PC-9 (cell line): ENCODE results near the gene CTNNAL1.

ENCODE experiments used
- EZH2 ChIP-seq: fragments of 200-600 bp; sonication (generic); IDR thresholded peaks from 2 replicates; pipeline ENCODE4 v1.8.0; 2017; ENCODE audit warnings: antibody characterized with exemption, low read depth
- TF ChIP-seq, protein P1 (sequence below): fragments of 200-600 bp; sonication (generic); conservative IDR thresholded peaks from 2 replicates; pipeline ENCODE4 v1.6.1; 2017; ENCODE audit warnings: mixed run types, antibody characterized with exemption, mild to moderate bottlenecking, moderate library complexity

DNA sequence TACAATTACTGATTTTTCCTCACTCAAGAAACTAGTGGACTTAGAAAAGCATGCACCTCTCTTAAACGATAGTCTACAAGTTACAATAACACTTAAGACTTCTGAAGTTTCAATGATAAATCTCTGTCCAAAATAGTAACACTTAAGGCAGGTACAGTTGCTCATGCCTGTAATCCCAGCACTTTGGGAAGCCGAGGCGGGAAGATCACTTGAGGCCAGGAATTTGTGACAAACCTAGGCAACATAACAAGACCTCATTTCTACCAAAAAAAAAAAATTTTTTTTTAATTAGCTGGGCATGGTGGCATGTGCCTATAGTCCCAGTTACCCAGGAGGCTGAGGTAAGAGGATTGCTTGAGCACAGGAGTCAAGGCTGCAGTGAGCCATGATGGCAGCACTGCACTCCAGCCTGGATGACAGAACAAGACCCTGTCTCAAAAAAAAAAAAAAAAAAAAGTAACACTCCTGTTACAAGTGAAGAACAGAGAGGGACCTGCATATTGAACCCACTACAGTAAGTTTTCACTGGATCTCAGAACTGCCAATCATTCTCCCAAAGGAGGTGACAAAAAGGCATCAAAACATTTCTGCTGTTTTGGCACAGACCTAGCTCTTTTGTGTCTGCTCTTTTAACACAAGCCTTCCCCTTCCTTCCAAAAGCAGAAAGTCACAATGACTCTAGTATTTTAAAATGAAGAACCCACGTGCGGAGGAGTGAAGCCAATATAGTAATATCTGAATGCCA lies 75.6 kb downstream of the CTNNAL1 start:
- no peak for TF ChIP-seq EZH2
- TF ChIP-seq, protein P1, sequence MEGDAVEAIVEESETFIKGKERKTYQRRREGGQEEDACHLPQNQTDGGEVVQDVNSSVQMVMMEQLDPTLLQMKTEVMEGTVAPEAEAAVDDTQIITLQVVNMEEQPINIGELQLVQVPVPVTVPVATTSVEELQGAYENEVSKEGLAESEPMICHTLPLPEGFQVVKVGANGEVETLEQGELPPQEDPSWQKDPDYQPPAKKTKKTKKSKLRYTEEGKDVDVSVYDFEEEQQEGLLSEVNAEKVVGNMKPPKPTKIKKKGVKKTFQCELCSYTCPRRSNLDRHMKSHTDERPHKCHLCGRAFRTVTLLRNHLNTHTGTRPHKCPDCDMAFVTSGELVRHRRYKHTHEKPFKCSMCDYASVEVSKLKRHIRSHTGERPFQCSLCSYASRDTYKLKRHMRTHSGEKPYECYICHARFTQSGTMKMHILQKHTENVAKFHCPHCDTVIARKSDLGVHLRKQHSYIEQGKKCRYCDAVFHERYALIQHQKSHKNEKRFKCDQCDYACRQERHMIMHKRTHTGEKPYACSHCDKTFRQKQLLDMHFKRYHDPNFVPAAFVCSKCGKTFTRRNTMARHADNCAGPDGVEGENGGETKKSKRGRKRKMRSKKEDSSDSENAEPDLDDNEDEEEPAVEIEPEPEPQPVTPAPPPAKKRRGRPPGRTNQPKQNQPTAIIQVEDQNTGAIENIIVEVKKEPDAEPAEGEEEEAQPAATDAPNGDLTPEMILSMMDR: no peak
